H1 (cell line): ENCODE results near the gene GALNT12. TPM values are rescaled to one million over a fixed set of nuclear protein-coding genes. Genes with fewer than 3 reads are reported as not detected.

ENCODE experiments used
- CTCF ChIA-PET: fragments of 300-600 bp; sonication (Branson Sonifier 250); formaldehyde crosslinking; loops from one replicate; lab custom pipeline; 2021; ENCODE audit not compliant: partially characterized antibody; lab: Charles Lee
- POLR2A ChIA-PET: fragments of 300-600 bp; sonication (Branson Sonifier 250); formaldehyde crosslinking; loops from one replicate; lab custom pipeline; 2021; ENCODE audit warnings: inconsistent platforms; ENCODE audit not compliant: partially characterized antibody; lab: Charles Lee
- DNase-seq, 2 experiments: peaks; one replicate each; pipeline versions ENCODE4 v3.0.0 to v3.0.0-alpha.2; 2010 to 2022; ENCODE audit warnings: low spot score in 2 of 2, low read depth in 1 of 2, mixed read lengths in 1 of 2
- FAIRE-seq: peaks from 2 replicates; lab custom pipeline; 2011; peaks lifted over from hg19 to GRCh38; lab: Jason Lieb, UNC
- H2AFZ ChIP-seq: 2 replicates; pipeline ENCODE4 v1.8.1; 2012; ENCODE audit warnings: low read length, inconsistent platforms
- H2AK5ac ChIP-seq: 2 replicates; pipeline ENCODE4 v1.6.1; 2013; ENCODE audit warnings: low read depth, low read length
- H2BK120ac ChIP-seq: replicated peaks from 2 replicates; pipeline ENCODE3; 2013; ENCODE audit warnings: low read depth, low read length, inconsistent platforms
- H2BK12ac ChIP-seq: 2 replicates; pipeline ENCODE4 v1.6.1; 2013; ENCODE audit warnings: low read depth, low read length
- H2BK15ac ChIP-seq: 2 replicates; pipeline ENCODE4 v1.6.1; 2013; ENCODE audit warnings: low read length
- H2BK20ac ChIP-seq: 2 replicates; pipeline ENCODE4 v1.6.1; 2013; ENCODE audit warnings: low read length
- H2BK5ac ChIP-seq: 2 replicates; pipeline ENCODE4 v1.6.1; 2013; ENCODE audit warnings: low read depth, low read length
- H3K14ac ChIP-seq: 2 replicates; pipeline ENCODE4 v1.6.1; 2013; ENCODE audit warnings: inconsistent platforms; ENCODE audit not compliant: insufficient read length
- H3K18ac ChIP-seq: 2 replicates; pipeline ENCODE4 v1.6.1; 2013; ENCODE audit warnings: low read length; ENCODE audit errors: extremely low read depth
- H3K23ac ChIP-seq: 2 replicates; pipeline ENCODE4 v1.6.1; 2013; ENCODE audit warnings: inconsistent platforms; ENCODE audit not compliant: insufficient read length
- H3K23me2 ChIP-seq: 2 replicates; pipeline ENCODE4 v1.6.1; 2013; ENCODE audit warnings: low read depth, low read length
- H3K27ac ChIP-seq: 2 replicates; pipeline ENCODE4 v1.6.1; 2011; ENCODE audit warnings: low read depth, low read length, inconsistent platforms
- H3K27me3 ChIP-seq, 4 experiments: replicated peaks in 1 of 4; 1 replicate in 1 of 4; 2 replicates in 3 of 4; pipeline versions ENCODE4 v1.6.1 to v1.8.1; 2011 to 2013; ENCODE audit warnings: low read length in 3 of 4, mild to moderate bottlenecking in 3 of 4, inconsistent platforms in 2 of 4, mixed read lengths in 2 of 4, moderate library complexity in 1 of 4; ENCODE audit not compliant: control insufficient read depth in 3 of 4, insufficient read depth in 3 of 4; ENCODE audit errors: extremely low read depth in 1 of 4
- H3K36me3 ChIP-seq, 4 experiments: 2 replicates each; pipeline versions ENCODE4 v1.6.1 to v1.8.1; 2011 to 2013; ENCODE audit warnings: mild to moderate bottlenecking in 4 of 4, low read length in 3 of 4, moderate library complexity in 2 of 4, control low read depth in 1 of 4, inconsistent platforms in 1 of 4; ENCODE audit not compliant: insufficient read depth in 4 of 4, control insufficient read depth in 2 of 4
- H3K4ac ChIP-seq: replicated peaks from 2 replicates; pipeline ENCODE3; 2013; ENCODE audit warnings: low read length, low read depth, mixed read lengths, inconsistent platforms; ENCODE audit not compliant: insufficient read length
- H3K4me1 ChIP-seq, 4 experiments: replicated peaks in 1 of 4; 1 replicate in 1 of 4; 2 replicates in 3 of 4; pipeline versions ENCODE4 v1.6.1 to v1.8.1; 2011 to 2013; ENCODE audit warnings: low read length in 3 of 4, inconsistent platforms in 2 of 4, mixed read lengths in 1 of 4; ENCODE audit not compliant: insufficient read depth in 4 of 4, control insufficient read depth in 3 of 4
- H3K4me2 ChIP-seq, 2 experiments: 2 replicates each; pipeline versions ENCODE4 v1.6.1 to v1.8.1; 2011 to 2013; ENCODE audit warnings: low read depth in 2 of 2, low read length in 2 of 2, control low read depth in 1 of 2, inconsistent platforms in 1 of 2, mild to moderate bottlenecking in 1 of 2; ENCODE audit not compliant: insufficient read depth in 1 of 2
- H3K4me3 ChIP-seq, 4 experiments: fragments of 200-600, 300-600 bp in 1 of 4; sonication (generic), shearing (Covaris generic), sonication (Bioruptor Twin) in 1 of 4; 2 replicates each; pipeline versions ENCODE4 v1.5.1 to v1.8.1; 2011 to 2016; ENCODE audit warnings: low read length in 4 of 4, low read depth in 3 of 4, control low read depth in 2 of 4, inconsistent platforms in 2 of 4, mild to moderate bottlenecking in 2 of 4, mixed read lengths in 1 of 4, moderate library complexity in 1 of 4; ENCODE audit not compliant: insufficient read depth in 2 of 4; ENCODE audit errors: extremely low read depth in 1 of 4
- H3K56ac ChIP-seq: replicated peaks from 2 replicates; pipeline ENCODE3; 2013; ENCODE audit warnings: low read depth, mild to moderate bottlenecking, mixed read lengths, low read length, inconsistent platforms; ENCODE audit not compliant: insufficient read length
- H3K79me1 ChIP-seq: 2 replicates; pipeline ENCODE4 v1.6.1; 2013; ENCODE audit warnings: low read depth, low read length, control low read depth
- H3K79me2 ChIP-seq, 2 experiments: 2 replicates each; pipeline versions ENCODE4 v1.6.1 to v1.8.1; 2012 to 2013; ENCODE audit warnings: low read length in 2 of 2, mild to moderate bottlenecking in 2 of 2, inconsistent platforms in 1 of 2; ENCODE audit not compliant: insufficient read depth in 2 of 2, control insufficient read depth in 1 of 2
- H3K9ac ChIP-seq, 4 experiments: replicated peaks in 1 of 4; 1 replicate in 1 of 4; 2 replicates in 3 of 4; pipeline versions ENCODE4 v1.6.1 to v1.8.1; 2011 to 2013; ENCODE audit warnings: low read depth in 3 of 4, low read length in 3 of 4, control low read depth in 2 of 4, mild to moderate bottlenecking in 2 of 4, moderate library complexity in 2 of 4, inconsistent platforms in 1 of 4; ENCODE audit errors: extremely low read depth in 1 of 4
- H3K9me3 ChIP-seq, 2 experiments: 2 replicates each; pipeline versions ENCODE4 v1.6.1 to v1.8.1; 2012 to 2013; ENCODE audit warnings: mild to moderate bottlenecking in 2 of 2, moderate library complexity in 2 of 2, control low read depth in 1 of 2, inconsistent platforms in 1 of 2, low read depth in 1 of 2, low read length in 1 of 2, mixed read lengths in 1 of 2; ENCODE audit not compliant: insufficient read depth in 2 of 2
- H4K20me1 ChIP-seq, 2 experiments: replicated peaks in 1 of 2; 2 replicates each; pipeline versions ENCODE3 to v1.8.1; 2011 to 2013; ENCODE audit warnings: inconsistent platforms in 2 of 2, low read length in 2 of 2, mild to moderate bottlenecking in 1 of 2; ENCODE audit not compliant: insufficient read depth in 2 of 2, control insufficient read depth in 1 of 2
- H4K5ac ChIP-seq: 2 replicates; pipeline ENCODE4 v1.6.1; 2013; ENCODE audit warnings: low read length, low read depth, mixed read lengths, inconsistent platforms; ENCODE audit not compliant: insufficient read length
- H4K8ac ChIP-seq: 2 replicates; pipeline ENCODE4 v1.8.0; 2013; ENCODE audit warnings: mild to moderate bottlenecking, moderate library complexity, low read length, inconsistent platforms; ENCODE audit not compliant: insufficient read depth; ENCODE audit errors: extremely low read depth
- H4K91ac ChIP-seq: replicated peaks from 2 replicates; pipeline ENCODE3; 2013; ENCODE audit warnings: low read length, mixed read lengths, inconsistent platforms; ENCODE audit not compliant: insufficient read length
- CEBPB ChIP-seq: IDR thresholded peaks from 2 replicates; pipeline ENCODE4 v1.6.1; 2012; ENCODE audit warnings: low read depth, low read length
- CHD2 ChIP-seq: IDR thresholded peaks from 2 replicates; pipeline ENCODE4 v1.6.1; 2012; ENCODE audit warnings: low read length, improper control_type of control experiment
- CREB1 ChIP-seq: IDR thresholded peaks from 2 replicates; pipeline ENCODE4 v1.6.1; 2012; ENCODE audit warnings: inconsistent platforms
- CTBP2 ChIP-seq: IDR thresholded peaks from 2 replicates; pipeline ENCODE4 v1.7.0; 2011; ENCODE audit warnings: borderline replicate concordance, mild to moderate bottlenecking, moderate library complexity, mixed read lengths, low read length; ENCODE audit not compliant: insufficient read depth, insufficient read length
- EP300 ChIP-seq, 2 experiments: IDR thresholded peaks; 1 replicate in 1 of 2; 2 replicates in 1 of 2; pipeline ENCODE4 v1.6.1; 2011 to 2012; ENCODE audit warnings: low read depth in 2 of 2, low read length in 2 of 2, mild to moderate bottlenecking in 2 of 2, borderline replicate concordance in 1 of 2, inconsistent platforms in 1 of 2, moderate library complexity in 1 of 2
- EZH2 ChIP-seq: fragments of 200-600 bp; sonication (generic); IDR thresholded peaks from 2 replicates; pipeline ENCODE4 v1.7.1; 2012; ENCODE audit warnings: low read depth, mild to moderate bottlenecking, moderate library complexity, low read length, inconsistent platforms; ENCODE audit not compliant: severe bottlenecking
- RXRA ChIP-seq: IDR thresholded peaks from 2 replicates; pipeline ENCODE4 v1.6.1; 2011; ENCODE audit warnings: low read depth, mild to moderate bottlenecking, low read length, moderate library complexity; ENCODE audit not compliant: insufficient read depth
- SP4 ChIP-seq: IDR thresholded peaks from 2 replicates; pipeline ENCODE4 v1.6.1; 2012; ENCODE audit warnings: low read length, inconsistent platforms
- WGBS, 2 experiments: shearing (Covaris generic) in 1 of 2; methylation state at CpG; one replicate each; pipeline versions ENCODE4 v1.1.6 to v1.1.7; 2013 to 2015; ENCODE audit warnings: low lambda C conversion rate in 2 of 2, mixed read lengths in 2 of 2, inconsistent platforms in 1 of 2, low coverage in 1 of 2, missing lambda C conversion rate in 1 of 2; ENCODE audit not compliant: insufficient replicate concordance in 2 of 2, insufficient coverage in 1 of 2, insufficient read length in 1 of 2; ENCODE audit errors: extremely low coverage in 1 of 2, missing lambda C conversion rate in 1 of 2; 5-methylcytosine and 5-hydroxymethylcytosine counted together
- polyA plus RNA-seq, 7 experiments: library from polyadenylated mRNA; depleted of rRNA in 3 of 7; stranded (reverse) in 5 of 7; unstranded in 2 of 7; fragments of >200 nt in 5 of 7; fragments of 200-250 nt in 2 of 7; gene quantifications; 1 replicate in 5 of 7; 2 replicates in 1 of 7; 4 replicates in 1 of 7; pipeline versions ENCODE4 v1.2.1 to v1.2.3, GENCODE V29; 2011 to 2013; ENCODE audit warnings: missing spikeins in 2 of 7, mixed read lengths in 2 of 7
- total RNA-seq: library from RNA; stranded (reverse); fragmentation: NEBNext Ultra II Directional; extraction: Animal tissue kit (Norgen Biotek cat#: 25700); gene quantifications from 2 replicates; pipeline ENCODE4 v1.2.1, GENCODE V29; 2021

The GALNT12 gene
- total and polyA plus RNA-seq, 2 of the 8 experiments (the other 6 are each of a cell fraction or from before 2014, with no cell fraction given) = 16.2 to 19.6 TPM

- Histone ChIP-seq H3K9me3 (no peaks in the 10 kb centered on the region), H3K9ac (no peak overlapping the region), H3K23me2 (no peaks in the 10 kb centered on the region), H4K8ac (no peak overlapping the region), H3K4me1 (peaks cover 0 to 4% (median under 1%) of the 10 kb centered on the region in 4 experiments; a peak in 2 of 7 replicates), H2AK5ac (no peak overlapping the region), H3K36me3 (peaks cover 0 to 24% (median 3%) of the 10 kb centered on the region in 4 experiments; a peak in 6 of 8 replicates), H2BK15ac (no peak overlapping the region), H3K4ac (no peak overlapping the region), H3K23ac (no peak overlapping the region), H3K4me2 (no peak overlapping the region), H2BK12ac (no peak overlapping the region), H3K4me3 (no peak overlapping the region), H4K5ac (no peak overlapping the region), H4K20me1 (peaks cover 0 to 2% of the 10 kb centered on the region in 2 experiments), H2BK5ac (no peak overlapping the region), H3K79me2 (no peaks in the 10 kb centered on the region), H3K27ac (no peak overlapping the region), H2BK120ac (no peak overlapping the region), H3K14ac (no peak overlapping the region), H2BK20ac (no peak overlapping the region), H3K18ac (no peak overlapping the region), H3K27me3 (no peaks in the 10 kb centered on the region), H3K56ac (no peak overlapping the region), H3K79me1 (no peaks in the 10 kb centered on the region), H4K91ac (no peak overlapping the region), H2AFZ (no peak overlapping the region)
- FAIRE-seq (no peak), DNase-seq (no peak)
- 93% methylated on average over 4 of the region's 4 CpGs; no CpG with 5 or more reads in 1 of the 2 experiments for WGBS, 2 experiments
- TF ChIP-seq CHD2 (no peak), CEBPB (no peak), EZH2 (no peak), EP300 (IDR thresholded peaks at IDR 0.05; ENCODE audit: borderline replicate concordance in 1 of 2, low read depth in 2 of 2, low read length in 2 of 2) (no peak), RXRA (no peak), CREB1 (no peak), SP4 (no peak), CTBP2 (no peak)
- CTCF ChIA-PET = interaction anchor here (0.6 to 1.5 kb wide), 4 partner anchors 65 to 393 kb away, joined by 3 to 4 read pairs (median 3); no protein-coding TSS in a partner anchor
- POLR2A ChIA-PET = no interaction called here
These were observed 32.3 kb downstream of the GALNT12 start for GRCh38 chr9:98839724-98840123.
